H1 (cell line): ENCODE results near the gene DENND1A. TPM values are rescaled to one million over a fixed set of nuclear protein-coding genes. Genes with fewer than 3 reads are reported as not detected.

Experiments used
- CTCF ChIA-PET: fragments of 300-600 bp; sonication (Branson Sonifier 250); formaldehyde crosslinking; loops from one replicate; lab custom pipeline; 2021; ENCODE audit not compliant: partially characterized antibody; lab: Charles Lee
- POLR2A ChIA-PET: fragments of 300-600 bp; sonication (Branson Sonifier 250); formaldehyde crosslinking; loops from one replicate; lab custom pipeline; 2021; ENCODE audit warnings: inconsistent platforms; ENCODE audit not compliant: partially characterized antibody; lab: Charles Lee
- DNase-seq, 2 experiments: peaks; one replicate each; pipeline versions ENCODE4 v3.0.0 to v3.0.0-alpha.2; 2010 to 2022; ENCODE audit warnings: low spot score in 2 of 2, low read depth in 1 of 2, mixed read lengths in 1 of 2
- FAIRE-seq: peaks from 2 replicates; lab custom pipeline; 2011; peaks lifted over from hg19 to GRCh38; lab: Jason Lieb, UNC
- H2AFZ ChIP-seq: 2 replicates; pipeline ENCODE4 v1.8.1; 2012; ENCODE audit warnings: low read length, inconsistent platforms
- H2AK5ac ChIP-seq: 2 replicates; pipeline ENCODE4 v1.6.1; 2013; ENCODE audit warnings: low read depth, low read length
- H2BK120ac ChIP-seq: replicated peaks from 2 replicates; pipeline ENCODE3; 2013; ENCODE audit warnings: low read depth, low read length, inconsistent platforms
- H2BK12ac ChIP-seq: 2 replicates; pipeline ENCODE4 v1.6.1; 2013; ENCODE audit warnings: low read depth, low read length
- H2BK15ac ChIP-seq: 2 replicates; pipeline ENCODE4 v1.6.1; 2013; ENCODE audit warnings: low read length
- H2BK20ac ChIP-seq: 2 replicates; pipeline ENCODE4 v1.6.1; 2013; ENCODE audit warnings: low read length
- H2BK5ac ChIP-seq: 2 replicates; pipeline ENCODE4 v1.6.1; 2013; ENCODE audit warnings: low read depth, low read length
- H3K14ac ChIP-seq: 2 replicates; pipeline ENCODE4 v1.6.1; 2013; ENCODE audit warnings: inconsistent platforms; ENCODE audit not compliant: insufficient read length
- H3K18ac ChIP-seq: 2 replicates; pipeline ENCODE4 v1.6.1; 2013; ENCODE audit warnings: low read length; ENCODE audit errors: extremely low read depth
- H3K23ac ChIP-seq: 2 replicates; pipeline ENCODE4 v1.6.1; 2013; ENCODE audit warnings: inconsistent platforms; ENCODE audit not compliant: insufficient read length
- H3K23me2 ChIP-seq: 2 replicates; pipeline ENCODE4 v1.6.1; 2013; ENCODE audit warnings: low read depth, low read length
- H3K27ac ChIP-seq: 2 replicates; pipeline ENCODE4 v1.6.1; 2011; ENCODE audit warnings: low read depth, low read length, inconsistent platforms
- H3K27me3 ChIP-seq, 4 experiments: replicated peaks in 1 of 4; 1 replicate in 1 of 4; 2 replicates in 3 of 4; pipeline versions ENCODE4 v1.6.1 to v1.8.1; 2011 to 2013; ENCODE audit warnings: low read length in 3 of 4, mild to moderate bottlenecking in 3 of 4, inconsistent platforms in 2 of 4, mixed read lengths in 2 of 4, moderate library complexity in 1 of 4; ENCODE audit not compliant: control insufficient read depth in 3 of 4, insufficient read depth in 3 of 4; ENCODE audit errors: extremely low read depth in 1 of 4
- H3K36me3 ChIP-seq, 4 experiments: 2 replicates each; pipeline versions ENCODE4 v1.6.1 to v1.8.1; 2011 to 2013; ENCODE audit warnings: mild to moderate bottlenecking in 4 of 4, low read length in 3 of 4, moderate library complexity in 2 of 4, control low read depth in 1 of 4, inconsistent platforms in 1 of 4; ENCODE audit not compliant: insufficient read depth in 4 of 4, control insufficient read depth in 2 of 4
- H3K4ac ChIP-seq: replicated peaks from 2 replicates; pipeline ENCODE3; 2013; ENCODE audit warnings: low read length, low read depth, mixed read lengths, inconsistent platforms; ENCODE audit not compliant: insufficient read length
- H3K4me1 ChIP-seq, 4 experiments: replicated peaks in 1 of 4; 1 replicate in 1 of 4; 2 replicates in 3 of 4; pipeline versions ENCODE4 v1.6.1 to v1.8.1; 2011 to 2013; ENCODE audit warnings: low read length in 3 of 4, inconsistent platforms in 2 of 4, mixed read lengths in 1 of 4; ENCODE audit not compliant: insufficient read depth in 4 of 4, control insufficient read depth in 3 of 4
- H3K4me2 ChIP-seq, 2 experiments: 2 replicates each; pipeline versions ENCODE4 v1.6.1 to v1.8.1; 2011 to 2013; ENCODE audit warnings: low read depth in 2 of 2, low read length in 2 of 2, control low read depth in 1 of 2, inconsistent platforms in 1 of 2, mild to moderate bottlenecking in 1 of 2; ENCODE audit not compliant: insufficient read depth in 1 of 2
- H3K4me3 ChIP-seq, 4 experiments: fragments of 200-600, 300-600 bp in 1 of 4; sonication (generic), shearing (Covaris generic), sonication (Bioruptor Twin) in 1 of 4; 2 replicates each; pipeline versions ENCODE4 v1.5.1 to v1.8.1; 2011 to 2016; ENCODE audit warnings: low read length in 4 of 4, low read depth in 3 of 4, control low read depth in 2 of 4, inconsistent platforms in 2 of 4, mild to moderate bottlenecking in 2 of 4, mixed read lengths in 1 of 4, moderate library complexity in 1 of 4; ENCODE audit not compliant: insufficient read depth in 2 of 4; ENCODE audit errors: extremely low read depth in 1 of 4
- H3K56ac ChIP-seq: replicated peaks from 2 replicates; pipeline ENCODE3; 2013; ENCODE audit warnings: low read depth, mild to moderate bottlenecking, mixed read lengths, low read length, inconsistent platforms; ENCODE audit not compliant: insufficient read length
- H3K79me1 ChIP-seq: 2 replicates; pipeline ENCODE4 v1.6.1; 2013; ENCODE audit warnings: low read depth, low read length, control low read depth
- H3K79me2 ChIP-seq, 2 experiments: 2 replicates each; pipeline versions ENCODE4 v1.6.1 to v1.8.1; 2012 to 2013; ENCODE audit warnings: low read length in 2 of 2, mild to moderate bottlenecking in 2 of 2, inconsistent platforms in 1 of 2; ENCODE audit not compliant: insufficient read depth in 2 of 2, control insufficient read depth in 1 of 2
- H3K9ac ChIP-seq, 4 experiments: replicated peaks in 1 of 4; 1 replicate in 1 of 4; 2 replicates in 3 of 4; pipeline versions ENCODE4 v1.6.1 to v1.8.1; 2011 to 2013; ENCODE audit warnings: low read depth in 3 of 4, low read length in 3 of 4, control low read depth in 2 of 4, mild to moderate bottlenecking in 2 of 4, moderate library complexity in 2 of 4, inconsistent platforms in 1 of 4; ENCODE audit errors: extremely low read depth in 1 of 4
- H3K9me3 ChIP-seq, 2 experiments: 2 replicates each; pipeline versions ENCODE4 v1.6.1 to v1.8.1; 2012 to 2013; ENCODE audit warnings: mild to moderate bottlenecking in 2 of 2, moderate library complexity in 2 of 2, control low read depth in 1 of 2, inconsistent platforms in 1 of 2, low read depth in 1 of 2, low read length in 1 of 2, mixed read lengths in 1 of 2; ENCODE audit not compliant: insufficient read depth in 2 of 2
- H4K20me1 ChIP-seq, 2 experiments: replicated peaks in 1 of 2; 2 replicates each; pipeline versions ENCODE3 to v1.8.1; 2011 to 2013; ENCODE audit warnings: inconsistent platforms in 2 of 2, low read length in 2 of 2, mild to moderate bottlenecking in 1 of 2; ENCODE audit not compliant: insufficient read depth in 2 of 2, control insufficient read depth in 1 of 2
- H4K5ac ChIP-seq: 2 replicates; pipeline ENCODE4 v1.6.1; 2013; ENCODE audit warnings: low read length, low read depth, mixed read lengths, inconsistent platforms; ENCODE audit not compliant: insufficient read length
- H4K8ac ChIP-seq: 2 replicates; pipeline ENCODE4 v1.8.0; 2013; ENCODE audit warnings: mild to moderate bottlenecking, moderate library complexity, low read length, inconsistent platforms; ENCODE audit not compliant: insufficient read depth; ENCODE audit errors: extremely low read depth
- H4K91ac ChIP-seq: replicated peaks from 2 replicates; pipeline ENCODE3; 2013; ENCODE audit warnings: low read length, mixed read lengths, inconsistent platforms; ENCODE audit not compliant: insufficient read length
- ASH2L ChIP-seq: fragments of 200-600, 300-600 bp; sonication (generic); IDR thresholded peaks from one replicate; pipeline ENCODE4 v1.7.1; 2017; ENCODE audit warnings: low read length
- BCL11A ChIP-seq, 2 experiments: IDR thresholded peaks; one replicate each; pipeline ENCODE4 v1.6.1; 2011; ENCODE audit warnings: low read depth in 2 of 2, low read length in 2 of 2, mild to moderate bottlenecking in 2 of 2
- CEBPB ChIP-seq: IDR thresholded peaks from 2 replicates; pipeline ENCODE4 v1.6.1; 2012; ENCODE audit warnings: low read depth, low read length
- EGR1 ChIP-seq: IDR thresholded peaks from 2 replicates; pipeline ENCODE4 v1.6.1; 2011; ENCODE audit warnings: low read depth, low read length, borderline replicate concordance
- EZH2 ChIP-seq: fragments of 200-600 bp; sonication (generic); IDR thresholded peaks from 2 replicates; pipeline ENCODE4 v1.7.1; 2012; ENCODE audit warnings: low read depth, mild to moderate bottlenecking, moderate library complexity, low read length, inconsistent platforms; ENCODE audit not compliant: severe bottlenecking
- JUN ChIP-seq: IDR thresholded peaks from 2 replicates; pipeline ENCODE4 v1.6.1; 2011; ENCODE audit warnings: low read depth, mild to moderate bottlenecking, improper control_type of control experiment, low read length
- KDM5A ChIP-seq: fragments of 200-600 bp; IDR thresholded peaks from 2 replicates; pipeline ENCODE4 v1.7.1; 2012; ENCODE audit warnings: mild to moderate bottlenecking, low read length, inconsistent platforms, mixed read lengths
- PHF8 ChIP-seq: fragments of 200-600 bp; sonication (generic); conservative IDR thresholded peaks from 2 replicates; pipeline ENCODE4 v1.7.1; 2012; ENCODE audit warnings: low read depth, mild to moderate bottlenecking, inconsistent platforms, low read length, moderate library complexity
- POLR2A ChIP-seq, 2 experiments: IDR thresholded peaks; 1 replicate in 1 of 2; 2 replicates in 1 of 2; pipeline ENCODE4 v1.6.1; 2011; ENCODE audit warnings: low read depth in 2 of 2, low read length in 2 of 2, mild to moderate bottlenecking in 2 of 2; ENCODE audit errors: control extremely low read depth in 1 of 2
- SAP30 ChIP-seq: fragments of 300-600 bp; sonication (generic); IDR thresholded peaks from 2 replicates; pipeline ENCODE4 v1.7.1; 2012; ENCODE audit warnings: low read length, moderate library complexity, mild to moderate bottlenecking, inconsistent platforms; ENCODE audit not compliant: insufficient read depth, insufficient replicate concordance
- SP1 ChIP-seq: IDR thresholded peaks from 2 replicates; pipeline ENCODE4 v1.6.1; 2011; ENCODE audit warnings: low read depth, low read length
- TAF1 ChIP-seq: IDR thresholded peaks from 2 replicates; pipeline ENCODE4 v1.6.1; 2011; ENCODE audit warnings: mild to moderate bottlenecking, low read depth, low read length
- WGBS, 2 experiments: shearing (Covaris generic) in 1 of 2; methylation state at CpG; one replicate each; pipeline versions ENCODE4 v1.1.6 to v1.1.7; 2013 to 2015; ENCODE audit warnings: low lambda C conversion rate in 2 of 2, mixed read lengths in 2 of 2, inconsistent platforms in 1 of 2, low coverage in 1 of 2, missing lambda C conversion rate in 1 of 2; ENCODE audit not compliant: insufficient replicate concordance in 2 of 2, insufficient coverage in 1 of 2, insufficient read length in 1 of 2; ENCODE audit errors: extremely low coverage in 1 of 2, missing lambda C conversion rate in 1 of 2; 5-methylcytosine and 5-hydroxymethylcytosine counted together
- polyA plus RNA-seq, 7 experiments: library from polyadenylated mRNA; depleted of rRNA in 3 of 7; stranded (reverse) in 5 of 7; unstranded in 2 of 7; fragments of >200 nt in 5 of 7; fragments of 200-250 nt in 2 of 7; gene quantifications; 1 replicate in 5 of 7; 2 replicates in 1 of 7; 4 replicates in 1 of 7; pipeline versions ENCODE4 v1.2.1 to v1.2.3, GENCODE V29; 2011 to 2013; ENCODE audit warnings: missing spikeins in 2 of 7, mixed read lengths in 2 of 7
- total RNA-seq: library from RNA; stranded (reverse); fragmentation: NEBNext Ultra II Directional; extraction: Animal tissue kit (Norgen Biotek cat#: 25700); gene quantifications from 2 replicates; pipeline ENCODE4 v1.2.1, GENCODE V29; 2021
- TF ChIP-seq, protein P1 (sequence below): IDR thresholded peaks from 2 replicates; pipeline ENCODE4 v1.6.1; 2011; ENCODE audit warnings: low read length, improper control_type of control experiment

The DENND1A gene
- total and polyA plus RNA-seq, 2 of the 8 experiments (the other 6 are each of a cell fraction or from before 2014, with no cell fraction given): 24.1 to 26.4 TPM

DNA sequence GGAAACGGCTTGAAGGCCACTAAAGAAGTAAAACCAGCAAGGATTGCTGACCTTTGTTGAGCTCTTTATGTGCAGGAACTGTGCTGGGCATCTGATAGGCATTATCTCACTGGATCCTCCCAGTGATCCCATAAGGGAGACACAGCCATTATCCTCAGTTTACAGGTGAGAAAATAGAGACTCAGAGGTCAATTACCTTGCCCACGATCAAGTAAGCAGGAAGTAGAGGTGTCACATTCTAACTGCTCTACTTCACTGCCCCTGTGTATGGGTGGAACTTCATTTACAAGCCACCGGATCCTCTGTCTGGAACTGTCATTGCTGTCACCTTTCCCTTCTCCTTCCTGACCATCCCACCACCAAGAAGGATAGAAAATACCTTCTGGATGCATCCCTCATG, 325.1 kb downstream of the DENND1A start:
- Histone ChIP-seq H3K56ac (no peak overlapping the region), H4K20me1 (peaks cover 0 to 2% of the 10 kb centered on the region in 2 experiments), H2BK15ac (no peak overlapping the region), H3K4me1 (no peaks in the 10 kb centered on the region; a peak in 1 of 7 replicates), H2BK12ac (no peak overlapping the region), H4K8ac (no peak overlapping the region), H2AK5ac (no peak overlapping the region), H3K4me2 (no peak overlapping the region), H3K23ac (no peak overlapping the region), H3K27me3 (no peaks in the 10 kb centered on the region), H2BK120ac (no peak overlapping the region), H3K18ac (no peak overlapping the region), H4K91ac (no peak overlapping the region), H3K27ac (no peak overlapping the region), H3K4ac (no peak overlapping the region), H3K36me3 (no peaks in the 10 kb centered on the region), H3K4me3 (no peak overlapping the region), H3K14ac (no peak overlapping the region), H3K23me2 (no peaks in the 10 kb centered on the region), H3K9me3 (no peaks in the 10 kb centered on the region), H2BK20ac (no peak overlapping the region), H3K9ac (no peak overlapping the region), H2BK5ac (no peak overlapping the region), H4K5ac (no peak overlapping the region), H3K79me1 (no peaks in the 10 kb centered on the region), H2AFZ (no peak overlapping the region), H3K79me2 (no peaks in the 10 kb centered on the region)
- CTCF ChIA-PET: interaction anchor here (0.9 kb wide), 1 partner anchor 9 kb away, joined by 4 read pairs; no protein-coding TSS in a partner anchor
- DNase-seq (no peak), FAIRE-seq (no peak)
- POLR2A ChIA-PET: no interaction called here
- 85% methylated on average over 3 of the region's 3 CpGs; no CpG with 5 or more reads in 1 of the 2 experiments for WGBS, 2 experiments
- TF ChIP-seq TAF1 (no peak), ASH2L (no peak), PHF8 (no peak), JUN (no peak), CEBPB (no peak), EZH2 (no peak), SAP30 (no peak), SP1 (no peak), KDM5A (no peak), POLR2A (IDR thresholded peaks at IDR 0.05; ENCODE audit: control extremely low read depth in 1 of 2, low read depth in 2 of 2, low read length in 2 of 2) (no peak), BCL11A (IDR thresholded peaks at IDR 0.05; ENCODE audit: low read depth in 2 of 2, low read length in 2 of 2) (no peak), EGR1 (no peak)
- TF ChIP-seq, protein P1, sequence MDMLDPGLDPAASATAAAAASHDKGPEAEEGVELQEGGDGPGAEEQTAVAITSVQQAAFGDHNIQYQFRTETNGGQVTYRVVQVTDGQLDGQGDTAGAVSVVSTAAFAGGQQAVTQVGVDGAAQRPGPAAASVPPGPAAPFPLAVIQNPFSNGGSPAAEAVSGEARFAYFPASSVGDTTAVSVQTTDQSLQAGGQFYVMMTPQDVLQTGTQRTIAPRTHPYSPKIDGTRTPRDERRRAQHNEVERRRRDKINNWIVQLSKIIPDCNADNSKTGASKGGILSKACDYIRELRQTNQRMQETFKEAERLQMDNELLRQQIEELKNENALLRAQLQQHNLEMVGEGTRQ: no peak
